NK-92 (cell line): Measurements from ENCODE around the gene FAM174A.
"Not testable (repeated sequence)": the region's sequence is repeated elsewhere in the genome, so short reads cannot be mapped to it uniquely, and the experiment has no call there.

ENCODE experiments used
- DNase-seq: peaks from one replicate; lab custom pipeline; 2025; ENCODE audit not compliant: unreplicated experiment; lab: John Stamatoyannopoulos, UW

FAM174A gene

DNA sequence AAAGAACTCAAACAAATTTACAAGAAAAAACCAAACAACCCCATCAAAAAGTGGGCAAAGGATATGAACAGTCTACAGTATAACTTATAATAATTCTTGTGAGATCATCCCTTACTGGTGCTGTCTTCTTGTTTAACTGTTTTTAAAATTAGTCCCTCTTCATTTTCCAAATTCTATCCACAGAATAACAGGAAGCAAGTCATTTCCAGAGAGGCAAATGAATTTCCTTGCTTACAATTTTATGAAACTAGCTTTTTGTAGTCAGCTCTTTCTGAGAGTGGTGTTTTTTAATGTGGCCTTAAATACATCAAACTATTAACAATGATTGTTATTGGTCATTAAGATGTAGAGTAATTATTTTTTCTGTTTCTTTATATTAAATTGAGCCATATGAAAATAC lies 40.6 kb downstream of the FAM174A start:
- no peak for DNase-seq

DNA sequence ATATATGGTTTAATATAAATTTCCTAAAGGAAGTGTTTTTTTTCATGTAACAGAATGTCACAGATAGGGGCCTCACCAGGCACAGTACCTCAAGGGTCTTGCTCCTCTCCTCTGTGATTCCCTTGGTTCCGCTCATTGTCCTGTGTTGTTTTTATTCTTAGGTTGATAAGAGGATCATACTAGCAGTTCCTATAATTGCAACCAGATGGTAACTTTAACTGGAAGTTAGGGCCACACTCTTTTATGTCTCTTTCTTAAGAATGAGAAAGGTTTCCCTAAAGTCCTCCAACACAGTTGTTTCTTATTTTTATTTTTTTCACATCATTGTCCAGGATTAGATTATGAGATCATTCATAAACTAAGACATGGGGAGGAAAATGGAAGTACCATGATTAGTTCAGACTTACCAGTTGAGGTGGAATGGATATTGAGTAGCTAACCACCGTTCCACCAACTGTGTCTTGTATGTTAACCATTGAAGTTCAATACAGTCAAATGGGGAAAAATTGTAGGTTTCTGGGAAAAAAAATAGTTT lies 41.1 kb downstream of the FAM174A start:
- DNase-seq, result no peak

DNA sequence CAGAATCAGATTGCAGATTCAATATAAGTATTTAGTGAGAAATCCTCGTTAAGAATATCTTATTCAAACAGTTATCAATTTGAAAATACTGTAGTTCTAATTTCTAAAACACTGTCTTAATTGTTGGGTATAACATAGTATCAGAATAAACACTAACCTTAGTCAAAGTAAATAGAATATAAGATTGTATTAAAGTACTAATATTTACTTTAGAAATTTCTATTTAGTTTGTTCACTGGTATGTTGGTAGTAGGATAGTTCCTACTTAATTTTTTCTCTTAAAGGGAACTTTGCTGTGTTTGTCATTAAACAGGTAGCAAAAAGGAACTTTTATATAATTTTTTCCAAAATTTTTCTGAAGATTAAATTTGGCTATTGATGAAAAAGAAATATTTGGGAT lies 42.3 kb downstream of the FAM174A start:
- no peak for DNase-seq

DNA sequence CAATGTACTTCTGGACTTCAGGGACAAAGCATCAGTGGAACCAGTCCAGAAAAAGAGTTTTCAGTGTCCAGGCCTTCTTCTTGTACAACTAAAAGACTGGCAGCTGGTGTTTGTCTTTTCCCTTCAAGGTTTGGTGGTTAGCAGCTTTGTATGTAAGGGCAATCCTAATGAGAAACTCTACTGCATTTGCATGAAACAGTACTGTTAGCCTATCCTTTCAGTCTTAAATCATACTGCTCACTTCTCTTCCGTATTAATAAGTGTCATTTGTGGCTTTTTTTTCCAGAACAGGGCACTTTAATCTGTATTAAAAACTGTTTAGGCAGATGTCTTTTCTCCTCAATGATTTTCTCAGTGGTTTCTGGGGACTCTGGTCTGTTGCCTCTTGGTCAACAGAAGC lies 48.9 kb downstream of the FAM174A start:
- DNase-seq, result no peak

DNA sequence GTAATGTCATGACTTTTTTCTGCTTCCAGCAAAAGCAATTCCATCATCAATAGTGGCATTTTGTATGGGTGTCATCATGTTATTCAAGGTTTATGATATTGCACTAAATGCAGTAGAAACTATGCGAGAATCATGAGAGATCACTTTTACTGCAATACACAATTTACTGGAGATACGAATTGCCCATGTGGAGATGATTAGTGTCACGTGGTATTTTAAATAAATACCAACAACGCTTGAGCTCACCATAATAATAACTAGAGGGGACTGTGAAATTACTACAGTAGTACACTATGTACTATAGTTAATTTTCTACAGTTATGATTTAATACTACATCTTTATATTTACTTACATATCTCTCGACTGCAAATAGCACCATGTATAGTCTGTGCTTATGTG lies 49.7 kb downstream of the FAM174A start:
- no peak for DNase-seq

DNA sequence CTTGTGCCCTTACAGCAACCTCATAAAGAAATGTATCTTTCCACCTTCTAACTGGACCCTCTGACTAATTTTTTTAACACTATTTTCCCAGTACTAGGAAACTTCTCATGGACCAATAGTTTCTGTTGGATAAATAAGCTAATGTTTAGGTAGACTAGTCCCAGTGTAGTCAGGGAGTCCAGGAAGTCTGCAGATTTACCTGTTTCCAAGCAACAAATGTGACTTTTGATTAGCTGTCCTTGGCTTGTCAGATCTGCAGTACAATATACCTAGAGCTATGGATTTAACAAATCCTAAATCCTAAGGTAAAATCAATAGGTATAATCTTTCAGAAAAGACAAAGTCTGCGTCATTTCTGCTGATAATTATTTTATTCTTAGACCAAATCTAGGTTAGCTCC lies 55.7 kb downstream of the FAM174A start:
- DNase-seq, result no peak

DNA sequence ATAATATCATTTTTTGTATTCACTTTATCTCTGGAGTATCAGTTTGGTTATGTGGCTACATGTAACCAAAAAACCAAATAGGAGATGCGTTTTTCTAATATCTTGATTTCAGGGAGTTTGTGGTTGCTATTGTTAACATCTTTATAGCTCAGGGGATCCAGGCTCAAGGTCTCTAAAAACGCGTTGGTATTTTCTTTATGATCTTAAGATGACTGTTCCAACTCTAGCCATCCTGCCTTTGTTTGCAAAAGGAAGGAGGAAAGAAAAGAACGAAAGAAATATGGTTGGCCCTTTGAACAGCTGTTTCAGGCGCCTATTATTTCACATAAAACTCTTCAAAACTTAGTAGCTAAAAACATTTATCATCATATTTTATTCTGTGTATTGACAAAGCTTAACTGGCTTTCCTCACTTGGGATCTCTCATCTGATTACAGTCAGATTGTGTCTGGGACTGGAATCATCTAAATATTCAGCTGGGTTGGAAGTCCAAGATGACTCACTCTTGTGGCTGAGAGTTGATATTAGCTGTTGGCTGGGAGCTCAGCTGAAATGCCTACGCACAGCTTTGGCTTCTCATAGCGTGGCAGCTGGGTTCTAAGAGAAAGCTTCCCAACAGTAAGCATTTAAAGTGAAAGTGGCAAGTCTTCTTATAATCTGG lies 60.1 kb downstream of the FAM174A start:
- DNase-seq, result no peak

DNA sequence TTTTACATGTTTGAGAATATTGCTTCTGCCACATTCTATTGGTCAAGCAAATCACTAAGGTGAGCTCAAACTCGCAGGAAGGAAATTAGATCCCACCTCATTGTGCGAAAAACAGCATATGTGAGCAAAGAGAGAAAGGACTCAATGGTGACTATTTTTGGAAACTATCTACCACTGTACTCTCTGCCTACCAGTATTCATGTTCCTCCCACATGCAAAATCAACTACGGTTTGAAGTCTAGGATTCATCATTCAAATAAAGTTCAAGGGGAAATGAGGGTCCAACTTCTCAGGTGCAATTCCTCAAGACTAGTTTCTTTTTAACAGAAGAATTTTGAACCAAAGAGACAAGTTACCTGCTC lies 60.6 kb downstream of the FAM174A start:
- no peak for DNase-seq

DNA sequence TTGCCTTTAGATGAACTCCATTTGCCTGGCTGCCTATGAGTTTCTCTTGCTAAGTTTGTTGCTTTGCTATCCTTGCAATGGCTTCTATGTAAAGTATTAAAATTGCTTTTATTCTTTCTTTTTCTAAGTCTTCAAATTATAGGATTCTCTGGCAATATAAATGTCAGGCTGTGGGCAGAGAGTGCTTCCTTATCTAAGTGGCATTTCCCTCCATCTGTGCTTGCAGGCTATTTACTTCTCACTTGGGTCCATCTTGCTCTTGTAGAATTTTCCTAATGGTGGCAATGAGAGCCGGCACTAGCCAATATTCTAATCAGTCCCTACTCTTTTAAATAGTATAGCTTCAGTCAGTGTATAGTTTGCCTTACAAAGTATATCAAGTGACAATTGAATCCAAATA lies 63.3 kb downstream of the FAM174A start:
- DNase-seq, result no peak

DNA sequence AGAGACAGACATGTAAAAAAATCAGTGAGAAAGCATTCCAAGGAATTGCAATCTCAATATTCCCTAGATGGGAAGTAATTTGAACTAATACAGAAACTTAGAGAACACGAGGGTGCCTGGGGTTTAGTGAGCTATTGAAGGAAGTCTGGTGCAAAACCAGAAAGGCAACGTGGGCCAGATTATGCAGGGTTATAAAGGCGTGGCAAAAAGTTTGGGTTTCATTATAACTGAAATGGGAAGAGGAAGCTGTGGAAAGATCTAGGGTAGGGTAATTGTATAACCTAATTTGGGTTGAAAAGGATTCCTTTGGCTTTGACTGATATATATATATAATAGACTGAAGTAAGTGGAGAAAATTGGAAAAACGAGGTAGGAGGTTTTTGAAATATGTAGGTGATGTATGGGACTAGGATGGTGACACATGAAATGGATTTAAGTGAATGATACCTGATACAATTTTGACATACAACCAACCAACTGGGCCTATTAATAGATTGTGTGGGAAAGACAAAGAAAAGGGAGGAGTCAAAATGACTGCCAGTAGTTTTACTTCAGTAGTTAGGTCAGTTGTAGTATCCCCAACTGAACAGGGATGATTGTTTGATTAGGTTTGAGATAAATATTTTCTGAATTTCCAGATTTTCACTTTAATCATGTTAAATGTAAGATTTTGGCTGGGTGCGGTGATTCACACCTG lies 65.3 kb downstream of the FAM174A start:
- no peak for DNase-seq

DNA sequence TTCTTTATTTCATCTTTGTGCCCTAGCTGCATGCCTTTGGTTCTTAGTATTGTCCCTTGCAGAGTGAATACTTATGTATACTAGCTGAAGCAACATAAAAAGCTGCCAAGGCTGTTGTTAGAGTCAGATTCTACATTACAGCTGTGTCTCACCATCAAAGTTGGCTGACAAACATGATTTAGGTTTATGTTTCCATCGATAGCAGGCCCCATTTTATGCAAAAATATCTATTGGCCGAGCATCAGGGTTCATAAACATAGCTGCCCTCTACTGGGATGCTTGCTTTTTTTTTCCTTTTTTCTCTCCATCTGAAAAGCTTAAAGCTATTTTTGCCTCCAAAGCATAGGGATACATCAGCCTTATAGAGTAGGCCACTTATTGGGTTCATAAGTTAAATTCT lies 68.0 kb downstream of the FAM174A start:
- no peak for DNase-seq

DNA sequence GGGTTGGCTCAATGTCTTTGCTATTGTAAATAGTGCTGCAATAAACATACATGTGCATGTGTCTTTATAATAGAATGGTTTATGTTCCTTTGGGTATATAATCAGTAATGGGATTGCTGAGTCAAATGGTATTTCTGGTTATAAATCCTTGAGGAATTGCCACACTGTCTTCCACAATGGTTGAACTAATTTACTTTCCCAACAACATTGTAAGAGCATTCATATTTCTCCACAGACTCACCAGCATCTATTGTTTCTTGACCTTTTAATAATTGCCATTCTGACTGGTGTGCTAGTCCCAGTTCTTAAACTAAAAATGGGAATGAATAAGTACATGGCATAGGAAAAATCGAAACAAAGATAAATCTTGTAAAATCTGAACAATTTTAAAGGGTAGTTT lies 68.8 kb downstream of the FAM174A start:
- DNase-seq, result not testable (repeated sequence)

DNA sequence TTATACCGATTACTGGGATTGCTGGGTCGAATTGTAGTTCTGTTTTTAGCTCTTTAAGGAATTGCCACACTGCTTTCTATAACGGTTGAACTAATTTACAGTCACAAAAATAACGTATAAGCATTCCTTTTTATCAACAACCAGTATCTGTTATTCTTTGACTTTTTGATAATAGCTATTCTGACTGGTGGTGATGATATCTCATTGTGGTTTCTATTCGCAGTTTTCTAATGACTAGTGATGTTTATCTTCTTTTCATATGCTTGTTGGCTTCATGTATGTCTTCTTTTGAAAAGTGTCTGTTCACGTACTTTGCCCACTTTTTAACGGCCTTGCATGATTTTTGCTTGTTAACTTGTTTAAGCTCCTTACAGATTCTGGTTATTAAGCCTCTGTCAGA lies 74.4 kb downstream of the FAM174A start:
- no peak for DNase-seq

DNA sequence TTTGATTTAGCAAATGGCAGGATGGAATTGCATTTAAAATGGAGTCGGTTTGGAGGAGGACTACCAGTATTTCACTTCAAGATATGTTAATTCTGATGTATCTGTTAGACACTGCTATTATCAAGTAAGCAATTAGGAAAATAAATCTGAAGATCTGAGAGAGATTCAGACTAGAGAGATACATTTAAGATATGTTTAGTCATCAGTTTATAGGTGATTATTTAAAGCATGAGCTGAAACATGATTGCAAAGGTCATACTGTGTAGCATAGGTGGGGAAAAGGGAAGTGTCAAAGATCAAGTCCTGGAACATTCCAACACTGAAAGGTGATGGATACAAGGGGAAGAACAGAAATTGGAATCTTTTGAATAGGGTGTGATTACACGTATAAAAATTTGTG lies 79.1 kb downstream of the FAM174A start:
- DNase-seq, result no peak

DNA sequence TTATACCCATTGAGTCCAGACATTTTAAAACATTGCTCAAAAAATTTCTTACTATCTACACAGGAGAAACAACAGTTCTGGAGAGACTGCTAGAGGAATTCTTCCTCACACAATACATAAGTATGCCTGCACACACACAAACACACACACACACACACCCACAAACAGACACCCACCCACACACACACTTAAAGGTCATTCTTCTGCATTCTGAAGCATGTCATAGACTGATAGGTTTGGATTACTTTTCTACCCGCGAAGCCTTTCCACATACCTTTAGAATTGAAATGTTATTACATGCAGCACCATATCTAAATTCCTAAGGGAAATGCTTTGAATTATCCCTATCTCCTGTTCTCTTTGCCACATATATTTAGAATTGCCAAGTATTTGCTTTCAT lies 80.2 kb downstream of the FAM174A start:
- DNase-seq, result no peak

DNA sequence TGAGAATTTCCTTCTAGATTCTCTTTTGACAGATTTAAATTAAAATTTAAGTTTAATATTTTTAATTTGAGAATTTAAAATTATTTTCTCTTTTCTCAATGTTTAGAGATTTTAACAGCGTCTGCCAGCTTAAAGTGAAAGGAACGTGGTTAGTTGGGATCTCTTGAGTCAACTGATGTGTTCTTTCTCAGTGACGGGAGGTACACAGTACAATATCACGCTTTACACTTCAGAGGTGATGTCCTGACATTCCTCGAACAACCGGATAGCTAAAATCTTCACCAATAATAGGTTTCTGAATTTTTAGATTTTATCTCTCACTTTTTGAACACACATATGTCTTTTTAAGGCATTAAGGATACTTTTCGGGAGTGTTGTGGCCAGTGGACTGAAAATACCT lies 81.1 kb downstream of the FAM174A start:
- no peak for DNase-seq

DNA sequence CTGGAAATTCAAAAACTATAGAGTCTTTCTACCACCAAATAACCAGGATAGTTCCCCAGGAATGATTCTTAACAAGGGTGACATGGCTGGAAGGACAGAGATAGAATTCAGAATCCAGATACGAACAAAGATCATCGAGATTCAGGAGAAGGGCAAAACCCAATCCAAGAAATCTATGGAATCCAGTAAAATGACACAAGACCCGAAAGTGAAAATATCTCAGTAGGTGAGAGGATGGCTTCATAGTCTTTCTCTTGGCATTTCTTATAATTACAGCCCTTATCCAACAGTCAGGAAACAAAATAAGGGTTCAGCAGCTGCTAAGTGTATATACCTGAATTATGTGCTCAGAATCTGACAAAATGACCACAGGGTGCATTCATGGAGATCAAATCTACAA lies 81.8 kb downstream of the FAM174A start:
- no peak for DNase-seq

DNA sequence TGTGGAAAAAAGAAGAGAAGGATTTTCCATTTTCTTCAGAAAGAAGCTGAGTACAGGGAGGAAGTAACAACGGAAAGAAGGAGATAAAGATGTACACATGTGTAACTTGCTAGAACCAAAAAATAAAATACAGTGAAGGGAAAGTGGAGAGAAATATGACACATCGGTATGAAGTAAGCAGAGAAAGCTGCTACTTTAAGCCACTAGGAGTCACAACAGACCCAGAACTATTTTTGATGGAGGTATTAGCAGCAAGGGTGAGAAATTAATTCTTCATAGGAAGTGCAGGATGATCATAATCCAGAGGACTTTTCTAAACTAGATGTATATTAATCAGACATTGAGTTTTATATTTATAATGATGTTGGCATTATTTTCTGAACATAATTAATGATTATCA lies 88.5 kb downstream of the FAM174A start:
- no peak for DNase-seq

DNA sequence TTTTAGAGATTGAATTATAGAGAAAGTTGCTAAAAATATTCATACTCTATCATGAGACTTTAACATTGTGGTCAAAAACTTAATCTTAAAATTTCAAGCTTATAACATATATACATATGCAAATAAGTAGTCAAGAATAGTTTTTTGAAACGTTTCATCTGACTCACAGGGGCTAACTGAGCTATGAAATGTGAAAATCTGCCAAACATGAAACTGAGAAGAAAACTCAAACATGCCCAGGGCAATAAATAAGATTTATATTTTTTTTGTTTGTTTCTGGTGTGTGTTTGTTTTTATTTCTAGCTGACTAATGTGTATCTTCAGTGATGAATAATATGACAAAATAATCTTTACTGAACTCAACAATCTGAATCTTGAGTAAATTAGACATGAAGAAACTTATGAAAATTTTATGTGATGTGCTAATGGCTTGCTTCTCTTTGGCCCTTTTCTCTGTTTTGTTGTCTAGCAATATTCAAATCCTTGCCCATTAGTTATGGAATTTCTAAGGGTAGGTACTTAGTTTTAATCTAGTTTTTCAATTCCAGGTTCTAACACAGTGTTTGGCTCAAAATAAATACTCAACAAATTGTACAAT lies 99.9 kb downstream of the FAM174A start:
- no peak for DNase-seq
